H1 (cell line): Measurements from ENCODE around the gene GANAB. TPM values are rescaled to one million over a fixed set of nuclear protein-coding genes. Genes with fewer than 3 reads are reported as not detected.
A peak's percentile ranks its signal among the peaks of the same experiment; 100 is the strongest.
"Not testable (repeated sequence)": the region's sequence is repeated elsewhere in the genome, so short reads cannot be mapped to it uniquely, and the experiment has no call there.

Experiments used
- CTCF ChIA-PET: fragments of 300-600 bp; sonication (Branson Sonifier 250); formaldehyde crosslinking; loops from one replicate; lab custom pipeline; 2021; ENCODE audit not compliant: partially characterized antibody; lab: Charles Lee
- POLR2A ChIA-PET: fragments of 300-600 bp; sonication (Branson Sonifier 250); formaldehyde crosslinking; loops from one replicate; lab custom pipeline; 2021; ENCODE audit warnings: inconsistent platforms; ENCODE audit not compliant: partially characterized antibody; lab: Charles Lee
- DNase-seq, 2 experiments: peaks; one replicate each; pipeline versions ENCODE4 v3.0.0 to v3.0.0-alpha.2; 2010 to 2022; ENCODE audit warnings: low spot score in 2 of 2, low read depth in 1 of 2, mixed read lengths in 1 of 2
- FAIRE-seq: peaks from 2 replicates; lab custom pipeline; 2011; peaks lifted over from hg19 to GRCh38; lab: Jason Lieb, UNC
- H2AFZ ChIP-seq: 2 replicates; pipeline ENCODE4 v1.8.1; 2012; ENCODE audit warnings: low read length, inconsistent platforms
- H2AK5ac ChIP-seq: 2 replicates; pipeline ENCODE4 v1.6.1; 2013; ENCODE audit warnings: low read depth, low read length
- H2BK120ac ChIP-seq: replicated peaks from 2 replicates; pipeline ENCODE3; 2013; ENCODE audit warnings: low read depth, low read length, inconsistent platforms
- H2BK12ac ChIP-seq: 2 replicates; pipeline ENCODE4 v1.6.1; 2013; ENCODE audit warnings: low read depth, low read length
- H2BK15ac ChIP-seq: 2 replicates; pipeline ENCODE4 v1.6.1; 2013; ENCODE audit warnings: low read length
- H2BK20ac ChIP-seq: 2 replicates; pipeline ENCODE4 v1.6.1; 2013; ENCODE audit warnings: low read length
- H2BK5ac ChIP-seq: 2 replicates; pipeline ENCODE4 v1.6.1; 2013; ENCODE audit warnings: low read depth, low read length
- H3K14ac ChIP-seq: 2 replicates; pipeline ENCODE4 v1.6.1; 2013; ENCODE audit warnings: inconsistent platforms; ENCODE audit not compliant: insufficient read length
- H3K18ac ChIP-seq: 2 replicates; pipeline ENCODE4 v1.6.1; 2013; ENCODE audit warnings: low read length; ENCODE audit errors: extremely low read depth
- H3K23ac ChIP-seq: 2 replicates; pipeline ENCODE4 v1.6.1; 2013; ENCODE audit warnings: inconsistent platforms; ENCODE audit not compliant: insufficient read length
- H3K23me2 ChIP-seq: 2 replicates; pipeline ENCODE4 v1.6.1; 2013; ENCODE audit warnings: low read depth, low read length
- H3K27ac ChIP-seq: 2 replicates; pipeline ENCODE4 v1.6.1; 2011; ENCODE audit warnings: low read depth, low read length, inconsistent platforms
- H3K27me3 ChIP-seq, 4 experiments: replicated peaks in 1 of 4; 1 replicate in 1 of 4; 2 replicates in 3 of 4; pipeline versions ENCODE4 v1.6.1 to v1.8.1; 2011 to 2013; ENCODE audit warnings: low read length in 3 of 4, mild to moderate bottlenecking in 3 of 4, inconsistent platforms in 2 of 4, mixed read lengths in 2 of 4, moderate library complexity in 1 of 4; ENCODE audit not compliant: control insufficient read depth in 3 of 4, insufficient read depth in 3 of 4; ENCODE audit errors: extremely low read depth in 1 of 4
- H3K36me3 ChIP-seq, 4 experiments: 2 replicates each; pipeline versions ENCODE4 v1.6.1 to v1.8.1; 2011 to 2013; ENCODE audit warnings: mild to moderate bottlenecking in 4 of 4, low read length in 3 of 4, moderate library complexity in 2 of 4, control low read depth in 1 of 4, inconsistent platforms in 1 of 4; ENCODE audit not compliant: insufficient read depth in 4 of 4, control insufficient read depth in 2 of 4
- H3K4ac ChIP-seq: replicated peaks from 2 replicates; pipeline ENCODE3; 2013; ENCODE audit warnings: low read length, low read depth, mixed read lengths, inconsistent platforms; ENCODE audit not compliant: insufficient read length
- H3K4me1 ChIP-seq, 4 experiments: replicated peaks in 1 of 4; 1 replicate in 1 of 4; 2 replicates in 3 of 4; pipeline versions ENCODE4 v1.6.1 to v1.8.1; 2011 to 2013; ENCODE audit warnings: low read length in 3 of 4, inconsistent platforms in 2 of 4, mixed read lengths in 1 of 4; ENCODE audit not compliant: insufficient read depth in 4 of 4, control insufficient read depth in 3 of 4
- H3K4me2 ChIP-seq, 2 experiments: 2 replicates each; pipeline versions ENCODE4 v1.6.1 to v1.8.1; 2011 to 2013; ENCODE audit warnings: low read depth in 2 of 2, low read length in 2 of 2, control low read depth in 1 of 2, inconsistent platforms in 1 of 2, mild to moderate bottlenecking in 1 of 2; ENCODE audit not compliant: insufficient read depth in 1 of 2
- H3K4me3 ChIP-seq, 4 experiments: fragments of 200-600, 300-600 bp in 1 of 4; sonication (generic), shearing (Covaris generic), sonication (Bioruptor Twin) in 1 of 4; 2 replicates each; pipeline versions ENCODE4 v1.5.1 to v1.8.1; 2011 to 2016; ENCODE audit warnings: low read length in 4 of 4, low read depth in 3 of 4, control low read depth in 2 of 4, inconsistent platforms in 2 of 4, mild to moderate bottlenecking in 2 of 4, mixed read lengths in 1 of 4, moderate library complexity in 1 of 4; ENCODE audit not compliant: insufficient read depth in 2 of 4; ENCODE audit errors: extremely low read depth in 1 of 4
- H3K56ac ChIP-seq: replicated peaks from 2 replicates; pipeline ENCODE3; 2013; ENCODE audit warnings: low read depth, mild to moderate bottlenecking, mixed read lengths, low read length, inconsistent platforms; ENCODE audit not compliant: insufficient read length
- H3K79me1 ChIP-seq: 2 replicates; pipeline ENCODE4 v1.6.1; 2013; ENCODE audit warnings: low read depth, low read length, control low read depth
- H3K79me2 ChIP-seq, 2 experiments: 2 replicates each; pipeline versions ENCODE4 v1.6.1 to v1.8.1; 2012 to 2013; ENCODE audit warnings: low read length in 2 of 2, mild to moderate bottlenecking in 2 of 2, inconsistent platforms in 1 of 2; ENCODE audit not compliant: insufficient read depth in 2 of 2, control insufficient read depth in 1 of 2
- H3K9ac ChIP-seq, 4 experiments: replicated peaks in 1 of 4; 1 replicate in 1 of 4; 2 replicates in 3 of 4; pipeline versions ENCODE4 v1.6.1 to v1.8.1; 2011 to 2013; ENCODE audit warnings: low read depth in 3 of 4, low read length in 3 of 4, control low read depth in 2 of 4, mild to moderate bottlenecking in 2 of 4, moderate library complexity in 2 of 4, inconsistent platforms in 1 of 4; ENCODE audit errors: extremely low read depth in 1 of 4
- H3K9me3 ChIP-seq, 2 experiments: 2 replicates each; pipeline versions ENCODE4 v1.6.1 to v1.8.1; 2012 to 2013; ENCODE audit warnings: mild to moderate bottlenecking in 2 of 2, moderate library complexity in 2 of 2, control low read depth in 1 of 2, inconsistent platforms in 1 of 2, low read depth in 1 of 2, low read length in 1 of 2, mixed read lengths in 1 of 2; ENCODE audit not compliant: insufficient read depth in 2 of 2
- H4K20me1 ChIP-seq, 2 experiments: replicated peaks in 1 of 2; 2 replicates each; pipeline versions ENCODE3 to v1.8.1; 2011 to 2013; ENCODE audit warnings: inconsistent platforms in 2 of 2, low read length in 2 of 2, mild to moderate bottlenecking in 1 of 2; ENCODE audit not compliant: insufficient read depth in 2 of 2, control insufficient read depth in 1 of 2
- H4K5ac ChIP-seq: 2 replicates; pipeline ENCODE4 v1.6.1; 2013; ENCODE audit warnings: low read length, low read depth, mixed read lengths, inconsistent platforms; ENCODE audit not compliant: insufficient read length
- H4K8ac ChIP-seq: 2 replicates; pipeline ENCODE4 v1.8.0; 2013; ENCODE audit warnings: mild to moderate bottlenecking, moderate library complexity, low read length, inconsistent platforms; ENCODE audit not compliant: insufficient read depth; ENCODE audit errors: extremely low read depth
- H4K91ac ChIP-seq: replicated peaks from 2 replicates; pipeline ENCODE3; 2013; ENCODE audit warnings: low read length, mixed read lengths, inconsistent platforms; ENCODE audit not compliant: insufficient read length
- ASH2L ChIP-seq: fragments of 200-600, 300-600 bp; sonication (generic); IDR thresholded peaks from one replicate; pipeline ENCODE4 v1.7.1; 2017; ENCODE audit warnings: low read length
- MAFK ChIP-seq: IDR thresholded peaks from 2 replicates; pipeline ENCODE4 v1.6.1; 2012; ENCODE audit warnings: low read depth, mild to moderate bottlenecking, improper control_type of control experiment, low read length
- NANOG ChIP-seq: IDR thresholded peaks from 2 replicates; pipeline ENCODE4 v1.6.1; 2011; ENCODE audit warnings: low read length, low read depth, mild to moderate bottlenecking, inconsistent platforms; ENCODE audit not compliant: insufficient read depth, poor library complexity, severe bottlenecking
- RNF2 ChIP-seq: fragments of 200-900, 300-1000 bp; sonication (generic); IDR thresholded peaks from 2 replicates; pipeline ENCODE4 v1.7.1; 2016; ENCODE audit warnings: borderline replicate concordance, low read depth, mild to moderate bottlenecking, antibody characterized with exemption, low read length; ENCODE audit not compliant: poor library complexity, severe bottlenecking; ENCODE audit errors: missing control alignments
- SP2 ChIP-seq: IDR thresholded peaks from 2 replicates; pipeline ENCODE4 v1.6.1; 2012; ENCODE audit warnings: mild to moderate bottlenecking, low read length, inconsistent platforms
- SUZ12 ChIP-seq: fragments of 200-600 bp; sonication (generic); IDR thresholded peaks from 2 replicates; pipeline ENCODE4 v1.6.1; 2012; ENCODE audit warnings: mild to moderate bottlenecking, inconsistent platforms, low read length, moderate library complexity, mixed read lengths
- WGBS, 2 experiments: shearing (Covaris generic) in 1 of 2; methylation state at CpG; one replicate each; pipeline versions ENCODE4 v1.1.6 to v1.1.7; 2013 to 2015; ENCODE audit warnings: low lambda C conversion rate in 2 of 2, mixed read lengths in 2 of 2, inconsistent platforms in 1 of 2, low coverage in 1 of 2, missing lambda C conversion rate in 1 of 2; ENCODE audit not compliant: insufficient replicate concordance in 2 of 2, insufficient coverage in 1 of 2, insufficient read length in 1 of 2; ENCODE audit errors: extremely low coverage in 1 of 2, missing lambda C conversion rate in 1 of 2; 5-methylcytosine and 5-hydroxymethylcytosine counted together
- polyA plus RNA-seq, 7 experiments: library from polyadenylated mRNA; depleted of rRNA in 3 of 7; stranded (reverse) in 5 of 7; unstranded in 2 of 7; fragments of >200 nt in 5 of 7; fragments of 200-250 nt in 2 of 7; gene quantifications; 1 replicate in 5 of 7; 2 replicates in 1 of 7; 4 replicates in 1 of 7; pipeline versions ENCODE4 v1.2.1 to v1.2.3, GENCODE V29; 2011 to 2013; ENCODE audit warnings: missing spikeins in 2 of 7, mixed read lengths in 2 of 7
- total RNA-seq: library from RNA; stranded (reverse); fragmentation: NEBNext Ultra II Directional; extraction: Animal tissue kit (Norgen Biotek cat#: 25700); gene quantifications from 2 replicates; pipeline ENCODE4 v1.2.1, GENCODE V29; 2021
- TF ChIP-seq, protein P1 (sequence below), 3 experiments: IDR thresholded peaks; 1 replicate in 2 of 3; 2 replicates in 1 of 3; pipeline versions ENCODE4 v1.5.1 to v1.6.1; 2011; ENCODE audit warnings: low read length in 3 of 3, mild to moderate bottlenecking in 3 of 3, inconsistent platforms in 2 of 3, low read depth in 1 of 3, moderate library complexity in 1 of 3; ENCODE audit not compliant: insufficient read depth in 1 of 3; ENCODE audit errors: control extremely low read depth in 1 of 3

Gene GANAB
- total and polyA plus RNA-seq, 2 of the 8 experiments (the other 6 are each of a cell fraction or from before 2014, with no cell fraction given): 289 to 330 TPM

GRCh38 chr11:62652161-62653006 lies 6.0 kb upstream of the GANAB start (continued):
- TF ChIP-seq RNF2: no peak
- TF ChIP-seq, protein P1, sequence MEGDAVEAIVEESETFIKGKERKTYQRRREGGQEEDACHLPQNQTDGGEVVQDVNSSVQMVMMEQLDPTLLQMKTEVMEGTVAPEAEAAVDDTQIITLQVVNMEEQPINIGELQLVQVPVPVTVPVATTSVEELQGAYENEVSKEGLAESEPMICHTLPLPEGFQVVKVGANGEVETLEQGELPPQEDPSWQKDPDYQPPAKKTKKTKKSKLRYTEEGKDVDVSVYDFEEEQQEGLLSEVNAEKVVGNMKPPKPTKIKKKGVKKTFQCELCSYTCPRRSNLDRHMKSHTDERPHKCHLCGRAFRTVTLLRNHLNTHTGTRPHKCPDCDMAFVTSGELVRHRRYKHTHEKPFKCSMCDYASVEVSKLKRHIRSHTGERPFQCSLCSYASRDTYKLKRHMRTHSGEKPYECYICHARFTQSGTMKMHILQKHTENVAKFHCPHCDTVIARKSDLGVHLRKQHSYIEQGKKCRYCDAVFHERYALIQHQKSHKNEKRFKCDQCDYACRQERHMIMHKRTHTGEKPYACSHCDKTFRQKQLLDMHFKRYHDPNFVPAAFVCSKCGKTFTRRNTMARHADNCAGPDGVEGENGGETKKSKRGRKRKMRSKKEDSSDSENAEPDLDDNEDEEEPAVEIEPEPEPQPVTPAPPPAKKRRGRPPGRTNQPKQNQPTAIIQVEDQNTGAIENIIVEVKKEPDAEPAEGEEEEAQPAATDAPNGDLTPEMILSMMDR (IDR thresholded peaks at IDR 0.05; ENCODE audit: control extremely low read depth in 1 of 3, insufficient read depth in 1 of 3, low read depth in 1 of 3, low read length in 3 of 3): 0 out of 4 replicates have a peak, but pooled peaks of 1 of the 3 experiments have one; percentile 1
- TF ChIP-seq MAFK: no peak
- no peak for TF ChIP-seq ASH2L
- no peak for TF ChIP-seq SP2
- no peak for TF ChIP-seq SUZ12
- no peak for TF ChIP-seq NANOG

GRCh38 chr11:62650283-62650682 lies 3.9 kb upstream of the GANAB start:
- H3K27ac ChIP-seq, H3K56ac ChIP-seq, H2BK120ac ChIP-seq, H4K8ac ChIP-seq, H2AK5ac ChIP-seq, H2BK5ac ChIP-seq, H3K4me2 ChIP-seq, H2BK15ac ChIP-seq, H3K9ac ChIP-seq, H2BK20ac ChIP-seq, DNase-seq, H2AFZ ChIP-seq, H3K4ac ChIP-seq, H3K23me2 ChIP-seq, H3K79me1 ChIP-seq, H3K18ac ChIP-seq, H3K4me3 ChIP-seq, H3K9me3 ChIP-seq, H3K27me3 ChIP-seq, H4K91ac ChIP-seq, H3K23ac ChIP-seq, FAIRE-seq, H4K5ac ChIP-seq, H3K4me1 ChIP-seq, H3K14ac ChIP-seq, H2BK12ac ChIP-seq: not testable (repeated sequence)
- ChIA-PET CTCF (interaction anchor here (0.7 to 3.2 kb wide), 7 partner anchors 19 to 107 kb away, joined by 3 to 14 read pairs (median 3); partner anchors contain the start of gene LRRN4CL), POLR2A (interaction anchor here (1.3 to 50.4 kb wide), 3 partner anchors 41 to 206 kb away, joined by 3 to 2041 read pairs (median 52); partner anchors contain the start of genes BSCL2, C11orf98, CSKMT and GNG3)
- H3K79me2 ChIP-seq: peaks cover 10 to 33% of the 10 kb centered on the region in 2 experiments
- peaks cover 0 to 14% (median 7%) of the 10 kb centered on the region in 4 experiments; a peak in 5 of 8 replicates for H3K36me3 ChIP-seq
- WGBS, 2 experiments: 96% methylated on average over 11 of the region's 12 CpGs; no CpG with 5 or more reads in 1 of the 2 experiments
- peaks cover 3 to 23% of the 10 kb centered on the region in 2 experiments for H4K20me1 ChIP-seq
